H1 (cell line): ENCODE results near the gene SMAD6. TPM values are rescaled to one million over a fixed set of nuclear protein-coding genes. Genes with fewer than 3 reads are reported as not detected.

Source experiments
- CBX5 ChIP-seq: fragments of 300-800, 300-1000 bp; sonication (generic); IDR thresholded peaks from 2 replicates; pipeline ENCODE4 v1.7.1; 2016; ENCODE audit warnings: antibody characterized with exemption, low read length, low read depth
- RXRA ChIP-seq: IDR thresholded peaks from 2 replicates; pipeline ENCODE4 v1.6.1; 2011; ENCODE audit warnings: low read depth, mild to moderate bottlenecking, low read length, moderate library complexity; ENCODE audit not compliant: insufficient read depth
- polyA plus RNA-seq, 7 experiments: library from polyadenylated mRNA; depleted of rRNA in 3 of 7; stranded (reverse) in 5 of 7; unstranded in 2 of 7; fragments of >200 nt in 5 of 7; fragments of 200-250 nt in 2 of 7; gene quantifications; 1 replicate in 5 of 7; 2 replicates in 1 of 7; 4 replicates in 1 of 7; pipeline versions ENCODE4 v1.2.1 to v1.2.3, GENCODE V29; 2011 to 2013; ENCODE audit warnings: missing spikeins in 2 of 7, mixed read lengths in 2 of 7
- total RNA-seq: library from RNA; stranded (reverse); fragmentation: NEBNext Ultra II Directional; extraction: Animal tissue kit (Norgen Biotek cat#: 25700); gene quantifications from 2 replicates; pipeline ENCODE4 v1.2.1, GENCODE V29; 2021

The SMAD6 gene
- total and polyA plus RNA-seq, 2 of the 8 experiments (the other 6 are each of a cell fraction or from before 2014, with no cell fraction given) = 1.8 to 7.0 TPM

DNA sequence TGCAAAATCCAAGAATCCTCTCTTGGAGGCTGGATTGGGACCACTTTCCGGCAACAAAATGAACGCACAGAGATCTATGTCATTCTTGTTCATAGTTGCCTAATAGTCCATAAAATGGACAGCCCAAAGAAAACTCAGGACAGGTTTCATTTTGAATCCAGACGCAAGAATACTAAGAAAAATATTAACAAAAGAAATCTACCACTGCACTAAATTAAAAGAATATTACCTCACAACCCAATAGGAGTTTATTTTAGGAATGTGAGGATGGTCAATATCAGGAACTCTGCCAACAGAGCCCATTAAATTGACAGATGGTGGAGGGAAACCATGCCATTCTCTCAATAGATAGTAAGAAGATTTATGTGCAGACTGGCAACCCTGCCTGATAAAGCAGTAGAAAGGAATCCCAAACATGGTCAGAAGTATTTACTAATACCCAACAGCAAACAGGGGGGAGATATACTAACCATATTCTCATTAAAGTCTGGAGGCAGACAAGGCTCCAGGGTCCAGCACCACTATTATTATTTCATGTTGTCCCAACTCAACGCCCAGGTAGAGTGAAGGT, 127.6 kb downstream of the SMAD6 start (continued):
- TF ChIP-seq CBX5 = no peak
- no peak for TF ChIP-seq RXRA
